Activated T-helper 1 cell treated with anti-CD3 and anti-CD28 coated beads, Interleukin-2, amount 50 U/mL, for 16 hours (primary cell): ENCODE data around the gene NOTUM.
"Not testable (repeated sequence)": the region's sequence is repeated elsewhere in the genome, so short reads cannot be mapped to it uniquely, and the experiment has no call there.

ENCODE experiments used
- DNase-seq, 2 donors: peaks; one replicate each; pipeline ENCODE4 v3.0.0-alpha.2; 2020; ENCODE audit warnings: low read depth in 1 of 2, low spot score in 1 of 2

NOTUM gene

DNA sequence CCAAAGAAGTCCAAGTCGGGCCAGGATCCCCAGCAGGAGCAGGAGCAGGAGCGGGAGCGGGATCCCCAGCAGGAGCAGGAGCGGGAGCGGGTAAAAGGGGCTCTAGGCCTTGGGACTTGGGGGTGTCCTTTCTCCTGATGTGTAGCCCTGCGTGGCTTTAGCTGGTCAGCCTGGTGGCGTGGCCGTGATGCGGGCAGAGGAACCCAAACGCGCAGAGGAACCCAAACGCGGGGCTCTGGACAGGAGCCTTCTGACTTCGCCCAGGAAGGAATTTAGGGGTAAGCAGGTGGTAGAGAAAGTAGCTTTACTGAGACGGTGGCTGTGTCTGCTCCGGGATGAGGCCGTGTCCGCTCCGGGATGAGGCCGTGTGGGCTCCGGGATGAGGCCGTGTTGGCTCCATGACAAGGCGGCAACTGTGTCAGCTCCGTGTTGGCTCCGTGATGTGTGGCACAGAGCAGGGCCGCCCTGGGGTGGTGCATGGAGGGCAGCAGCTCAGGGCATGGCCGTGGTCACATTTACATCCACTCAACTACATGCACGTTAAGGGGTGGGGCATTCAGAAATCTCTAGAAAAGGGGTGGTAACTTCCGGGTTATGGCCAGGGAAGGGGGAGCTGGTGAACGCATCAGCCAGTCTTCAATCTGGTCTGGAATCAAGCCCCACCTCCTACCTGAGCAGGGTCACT lies 35.9 kb upstream of the NOTUM start:
- no peak for DNase-seq

GRCh38 chr17:81996232-81996756 lies 35.3 kb upstream of the NOTUM start:
- DNase-seq, result no peak

- DNase-seq, result no peak
Measured at GRCh38 chr17:81995463-81996231, 34.7 kb upstream of the NOTUM start.

GRCh38 chr17:81994593-81995462 lies 33.8 kb upstream of the NOTUM start:
- no peak for DNase-seq

- DNase-seq, result no peak
Measured at GRCh38 chr17:81993729-81994592, 33.0 kb upstream of the NOTUM start.

DNA sequence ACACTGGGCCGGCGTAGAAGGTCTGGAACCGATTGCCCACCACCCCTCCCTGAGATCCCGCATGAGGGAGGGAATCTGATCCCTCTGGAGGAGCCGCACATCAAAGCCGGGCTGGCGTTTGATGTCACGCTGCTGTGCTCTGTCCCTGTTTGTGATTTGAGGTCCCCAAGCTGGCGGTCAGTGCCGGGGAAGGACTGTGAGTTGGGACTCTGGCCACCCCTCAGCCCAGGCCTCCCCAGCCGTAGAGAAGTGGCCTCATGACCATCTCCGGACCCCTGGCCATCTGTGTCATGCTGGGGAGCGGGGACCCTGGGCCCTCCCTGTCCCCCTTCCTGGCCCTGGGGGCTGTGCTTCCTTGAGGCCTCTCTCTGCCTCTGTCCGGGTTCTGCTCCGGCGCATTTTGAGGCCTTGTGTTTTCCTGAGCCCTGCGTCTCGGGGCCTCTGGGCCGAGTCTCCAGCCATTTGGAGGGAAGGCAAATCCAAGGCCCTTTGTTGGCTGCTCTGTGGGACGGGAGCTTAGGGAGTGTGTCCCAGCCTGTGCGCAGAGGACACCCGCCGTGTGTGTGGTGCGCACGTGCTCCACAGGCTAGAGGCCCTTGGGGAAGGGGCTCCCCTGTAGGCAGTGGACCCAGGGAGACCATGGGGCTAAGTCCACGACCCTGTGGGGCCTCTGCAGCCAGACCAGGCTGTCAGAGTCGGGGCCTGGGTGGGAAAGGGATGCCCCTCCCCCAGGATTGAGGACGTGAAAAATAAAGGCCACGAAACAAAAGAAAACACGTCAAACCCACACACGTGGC lies 31.5 kb upstream of the NOTUM start:
- no peak for DNase-seq

DNA sequence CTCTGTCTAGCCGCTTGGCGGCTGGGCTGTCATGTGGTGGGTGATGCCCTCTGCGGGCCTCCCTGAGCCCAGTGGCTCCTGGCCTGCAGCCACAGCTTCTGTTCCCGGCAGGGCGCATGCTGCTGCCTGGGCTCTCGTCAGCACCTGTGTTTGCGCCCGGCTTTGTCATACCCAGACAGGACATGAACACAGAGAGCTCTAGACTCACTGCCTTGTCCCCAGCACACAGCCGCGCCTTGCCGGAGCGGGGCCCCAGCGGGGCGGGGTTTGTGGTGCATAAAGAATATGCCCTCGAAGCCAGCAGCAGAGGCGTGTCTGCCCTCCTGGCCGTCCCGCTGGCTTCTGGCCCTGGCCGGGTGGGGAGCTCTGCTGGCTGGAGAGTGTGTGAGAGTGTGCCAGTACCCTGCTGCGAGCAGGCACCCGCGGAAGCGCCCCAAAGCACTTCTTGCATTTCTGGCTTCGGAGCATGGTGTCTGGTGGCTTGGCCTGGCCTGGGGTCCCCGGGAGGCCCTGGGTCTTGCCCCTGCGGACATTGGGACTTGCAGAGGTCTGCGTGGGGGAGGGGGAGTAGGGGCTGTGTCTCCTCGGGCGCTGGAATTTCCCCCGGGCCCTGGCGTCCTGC lies 30.8 kb upstream of the NOTUM start:
- DNase-seq, result no peak

DNA sequence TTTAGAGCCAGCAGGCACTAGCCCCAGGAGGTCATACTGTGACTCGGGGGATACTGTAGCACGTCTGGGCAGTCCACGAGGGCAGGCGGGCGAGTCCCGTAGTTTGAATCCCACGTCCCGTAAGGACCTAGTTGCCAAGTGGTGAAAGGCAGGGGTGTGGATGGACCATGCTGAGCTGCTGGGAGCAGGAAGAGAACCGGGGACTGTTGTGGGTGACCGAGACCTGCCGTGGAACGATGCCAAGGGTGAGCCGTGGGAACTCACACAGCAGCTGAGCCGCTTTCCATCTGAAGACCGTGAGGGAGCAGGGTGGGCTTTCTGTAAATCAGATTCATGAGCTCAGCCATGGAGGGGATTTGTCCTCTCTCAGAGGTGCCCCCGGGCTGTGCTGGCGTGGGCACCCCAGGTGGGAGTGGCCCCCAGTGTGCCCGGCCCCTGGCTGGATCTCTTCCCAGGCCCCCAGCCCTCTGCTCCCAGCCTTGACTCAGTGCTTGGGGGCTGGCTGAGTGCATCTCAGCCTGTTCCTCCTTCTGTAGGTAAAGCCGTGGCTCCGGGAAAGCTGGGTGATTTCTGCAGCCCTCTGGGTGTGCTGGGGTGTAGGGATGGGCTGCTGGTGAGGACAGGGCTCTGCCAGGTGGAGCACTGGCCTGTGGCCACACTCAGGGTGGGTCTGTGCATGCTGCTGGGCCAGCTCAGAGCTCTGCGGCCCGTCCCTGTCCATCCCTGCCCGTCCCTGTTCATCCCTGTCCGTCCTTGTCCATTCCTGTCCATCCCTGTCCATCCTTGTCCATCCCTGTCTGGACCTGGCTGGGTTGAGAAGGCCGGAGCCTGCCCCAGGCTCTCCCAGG lies 30.1 kb upstream of the NOTUM start:
- no peak for DNase-seq

GRCh38 chr17:81987161-81987770 lies 26.3 kb upstream of the NOTUM start:
- no peak for DNase-seq

GRCh38 chr17:81986606-81987005 lies 25.6 kb upstream of the NOTUM start:
- no peak for DNase-seq

- no peak for DNase-seq
Measured at GRCh38 chr17:81984773-81985410, 23.9 kb upstream of the NOTUM start.

DNA sequence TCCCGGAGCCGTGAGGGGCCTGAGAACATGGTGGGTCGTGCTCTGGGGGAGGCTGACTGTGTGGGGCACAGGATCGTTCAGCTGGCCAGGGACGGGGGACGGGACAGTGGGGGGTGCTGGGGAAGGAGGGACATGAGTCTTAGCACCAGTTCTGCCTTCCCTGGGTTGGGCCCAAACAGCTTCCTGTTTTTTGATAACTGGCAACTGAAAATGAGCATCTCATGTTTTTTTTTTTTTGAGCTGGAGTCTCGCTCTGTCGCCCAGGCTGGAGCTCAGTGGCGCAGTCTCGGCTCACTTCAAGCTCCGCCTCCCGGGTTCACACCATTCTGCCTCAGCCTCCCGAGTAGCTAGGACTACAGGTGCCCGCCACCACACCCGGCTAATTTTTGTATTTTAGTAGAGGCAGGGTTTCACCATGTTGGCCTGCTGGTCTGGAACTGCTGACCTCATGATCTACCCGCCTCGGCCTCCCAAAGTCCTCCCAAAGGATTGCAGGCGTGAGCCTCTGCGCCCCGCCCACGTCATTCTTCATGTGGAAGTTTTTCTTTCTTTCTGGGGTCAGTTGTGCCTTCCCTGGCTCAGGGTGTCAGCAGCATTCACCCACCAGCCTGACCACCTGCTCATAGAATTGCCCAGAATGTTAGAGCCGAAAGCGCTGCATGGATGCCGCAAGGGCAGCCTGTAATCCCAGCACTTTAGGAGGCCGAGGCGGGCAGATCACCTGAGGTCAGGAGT lies 22.8 kb upstream of the NOTUM start:
- no peak for DNase-seq

GRCh38 chr17:81983011-81983638 lies 22.1 kb upstream of the NOTUM start:
- no peak for DNase-seq

DNA sequence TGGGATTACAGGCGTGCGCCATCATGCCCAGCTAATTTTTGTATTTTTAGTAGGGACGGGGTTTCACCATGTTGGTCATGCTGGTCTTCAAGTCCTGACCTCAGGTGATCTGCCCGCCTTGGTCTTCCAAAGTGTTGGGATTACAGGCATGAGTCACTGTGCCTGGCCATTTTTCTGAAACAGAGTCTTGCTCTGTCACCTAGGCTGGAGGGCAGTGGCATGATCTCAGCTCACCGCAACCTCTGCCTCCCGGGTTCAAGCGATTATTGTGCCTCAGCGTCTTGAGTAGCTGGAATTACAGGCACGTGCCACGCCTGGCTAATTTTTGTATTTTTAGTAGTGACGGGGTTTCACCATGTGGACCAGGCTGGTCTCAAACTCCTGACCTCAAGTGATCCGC lies 20.5 kb upstream of the NOTUM start:
- DNase-seq, result not testable (repeated sequence)

DNA sequence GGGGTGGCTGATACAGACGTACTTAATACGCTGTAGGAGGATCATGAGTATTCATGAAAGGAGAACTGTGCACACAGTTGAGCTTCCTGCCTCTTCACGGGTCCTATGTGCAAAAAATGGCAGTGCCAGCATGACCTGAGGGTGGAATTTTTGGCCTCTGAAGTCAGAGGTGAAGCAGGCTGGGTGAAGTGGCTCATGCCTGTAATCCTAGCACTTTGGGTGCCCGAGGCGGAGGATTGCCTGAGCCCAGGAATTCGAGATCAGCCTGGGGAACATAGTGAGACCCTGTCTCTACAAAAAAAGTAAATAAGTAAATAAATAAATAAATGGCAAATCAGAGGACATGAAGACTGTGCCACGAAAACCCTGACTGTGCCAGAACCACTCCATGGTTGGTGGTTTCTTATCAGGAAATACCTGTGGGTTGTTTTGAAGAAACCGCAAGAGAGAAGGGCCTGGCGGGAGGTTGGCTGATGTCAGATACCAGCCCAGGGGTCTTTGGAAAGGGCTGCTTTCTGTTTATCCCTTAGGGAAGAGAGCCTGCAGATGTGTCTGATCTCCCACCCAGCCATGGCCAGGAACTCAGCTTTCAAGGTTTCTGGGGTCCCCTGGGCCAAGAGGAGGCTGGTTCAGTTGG lies 19.8 kb upstream of the NOTUM start:
- no peak for DNase-seq

DNA sequence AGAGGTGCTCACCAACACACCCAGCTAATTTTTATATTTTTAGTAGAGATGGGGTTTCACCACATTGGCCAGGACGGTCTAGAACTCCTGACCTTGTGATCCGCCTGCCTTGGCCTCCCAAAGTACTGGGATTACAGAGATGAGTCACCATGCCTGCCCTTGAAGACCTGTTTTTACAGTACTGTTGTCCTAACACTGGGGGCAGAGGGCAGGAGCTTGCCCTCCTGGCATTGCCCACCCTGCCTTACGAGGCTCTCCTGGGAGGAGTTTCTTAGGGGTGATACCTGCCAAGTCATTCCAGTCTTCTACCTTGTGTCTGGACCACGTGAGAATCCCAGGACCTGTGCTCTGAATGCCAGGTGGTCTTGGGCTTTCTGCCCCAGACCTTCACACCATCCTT lies 19.1 kb upstream of the NOTUM start:
- no peak for DNase-seq
